Esophagus mucosa (tissue), 1 donor: Measurements from ENCODE around the gene DBX1. TPM values are rescaled to one million over a fixed set of nuclear protein-coding genes. Genes with fewer than 3 reads are reported as not detected.
"Not testable (repeated sequence)": the region's sequence is repeated elsewhere in the genome, so short reads cannot be mapped to it uniquely, and the experiment has no call there.

Source experiments
- ATAC-seq: fragments of 200-7000 bp; cut with Tn5 transposase; one replicate; pipeline ENCODE4 v1.9.1; 2020
- total RNA-seq: library from RNA; stranded (reverse); gene quantifications from one replicate; pipeline ENCODE4 v1.2.4, GENCODE V29; 2023
- donor health status: DM: yes; HTN: yes; CAD: no.

The DBX1 gene
- total RNA-seq, 1 donor from 2014 or later: not detected

GRCh38 chr11:20161230-20161918 is 1.1 kb upstream of the DBX1 start:
- no peak for ATAC-seq

GRCh38 chr11:20159466-20160381 is 551 bp downstream of the DBX1 start:
- ATAC-seq: no peak

- peak; percentile 53 for ATAC-seq
Observed at GRCh38 chr11:20158597-20159257, 1.5 kb downstream of the DBX1 start.

GRCh38 chr11:20157728-20158127 is 2.5 kb downstream of the DBX1 start:
- no peak for ATAC-seq

- no peak for ATAC-seq
Observed at GRCh38 chr11:20156876-20157613, 3.2 kb downstream of the DBX1 start.

GRCh38 chr11:20156280-20156875 is 3.9 kb downstream of the DBX1 start:
- no peak for ATAC-seq

- ATAC-seq: no peak
Observed at GRCh38 chr11:20155683-20156279, 4.5 kb downstream of the DBX1 start.

GRCh38 chr11:20154381-20154780 is 5.9 kb downstream of the DBX1 start:
- ATAC-seq: no peak

GRCh38 chr11:20138707-20139106 is 21.6 kb downstream of the DBX1 start:
- peak; percentile 56 for ATAC-seq

- ATAC-seq: no peak
Observed at GRCh38 chr11:20137637-20138036, 22.6 kb downstream of the DBX1 start.

- no peak for ATAC-seq
Observed at GRCh38 chr11:20134991-20135736, 25.1 kb downstream of the DBX1 start.

- no peak for ATAC-seq
Observed at GRCh38 chr11:20132667-20133039, 27.6 kb downstream of the DBX1 start.

GRCh38 chr11:20131788-20132666 is 28.2 kb downstream of the DBX1 start:
- peak; percentile 75 for ATAC-seq

- ATAC-seq: no peak
Observed at GRCh38 chr11:20129665-20130064, 30.6 kb downstream of the DBX1 start.

- ATAC-seq: not testable (repeated sequence)
Observed at GRCh38 chr11:20128528-20128825, 31.8 kb downstream of the DBX1 start.

GRCh38 chr11:20127671-20128527 is 32.4 kb downstream of the DBX1 start:
- ATAC-seq: peak; percentile 76

GRCh38 chr11:20126724-20127123 is 33.6 kb downstream of the DBX1 start:
- ATAC-seq: peak; percentile 8

- peak; percentile 46 for ATAC-seq
Observed at GRCh38 chr11:20125927-20126326, 34.3 kb downstream of the DBX1 start.

GRCh38 chr11:20122131-20122530 is 38.1 kb downstream of the DBX1 start:
- no peak for ATAC-seq
